ENCODE measurements around the gene CLPTM1.
"Not testable (repeated sequence)": the region's sequence is repeated elsewhere in the genome, so short reads cannot be mapped to it uniquely, and the experiment has no call there.

Gene CLPTM1

GRCh38 chr19:44908074-44908835 is 46.9 kb upstream of the CLPTM1 start:
- Histone ChIP-seq H2AK5ac (ENCODE audit: low read length) (no peak overlapping the region), H2BK12ac (ENCODE audit: low read length) (no peak overlapping the region), H4K8ac (ENCODE audit: low read depth, low read length) (no peak overlapping the region), H4K12ac (ENCODE audit: low read depth, low read length) (no peak overlapping the region), H2AFZ (ENCODE audit: insufficient read depth, low read length, poor library complexity) (no peak overlapping the region), H3K4me3 (ENCODE audit: low read depth, low read length) (no peak overlapping the region), H4K91ac (ENCODE audit: low read depth, low read length) (no peak overlapping the region), H3K23ac (ENCODE audit: low read length) (no peak overlapping the region), H2BK5ac (ENCODE audit: low read depth, low read length, poor library complexity) (no peak overlapping the region), H3K4me2 (ENCODE audit: low read length) (no peak overlapping the region), H3K27ac (ENCODE audit: low read depth, low read length) (no peak overlapping the region), H2BK120ac (ENCODE audit: insufficient read depth, low read length, poor library complexity) (no peak overlapping the region), H3K36me3 (ENCODE audit: control insufficient read depth in 1 of 2, insufficient read depth in 2 of 2, low read length in 2 of 2) (peaks cover 24 to 26% of the 10 kb centered on the region in 2 experiments), H3K4ac (ENCODE audit: low read depth, low read length) (no peak overlapping the region), H3K9me3 (ENCODE audit: insufficient read depth, low read depth, low read length) (no peaks in the 10 kb centered on the region), H3K14ac (ENCODE audit: low read length) (no peak overlapping the region), H3K79me2 (ENCODE audit: control insufficient read depth, insufficient read depth, low read length, poor library complexity) (peaks cover 4% of the 10 kb centered on the region), H3K27me3 (ENCODE audit: insufficient read depth, low read length) (no peaks in the 10 kb centered on the region), H3K9ac (ENCODE audit: low read length) (no peak overlapping the region), H3K18ac (ENCODE audit: low read length) (no peak overlapping the region), H3K4me1 (ENCODE audit: control insufficient read depth in 1 of 2, insufficient read depth in 2 of 2, low read length in 2 of 2) (peaks cover 8 to 12% of the 10 kb centered on the region in 2 experiments), H3K79me1 (ENCODE audit: low read length) (peaks cover 10% of the 10 kb centered on the region)
- WGBS (ENCODE audit: extremely low coverage, insufficient coverage, insufficient read length) = no CpG with 5 or more reads among the region's 46 CpGs
- no peak for DNase-seq

- H3K4ac ChIP-seq (ENCODE audit: low read depth, low read length) = no peak overlapping the region
- H3K4me3 ChIP-seq (ENCODE audit: low read depth, low read length) = no peak overlapping the region
- no peak overlapping the region for H2AFZ ChIP-seq (ENCODE audit: insufficient read depth, low read length, poor library complexity)
- H2AK5ac ChIP-seq (ENCODE audit: low read length) = no peak overlapping the region
- H3K79me2 ChIP-seq (ENCODE audit: control insufficient read depth, insufficient read depth, low read length, poor library complexity) = peaks cover 4% of the 10 kb centered on the region
- H3K4me2 ChIP-seq (ENCODE audit: low read length) = no peak overlapping the region
- H4K12ac ChIP-seq (ENCODE audit: low read depth, low read length) = no peak overlapping the region
- no peak overlapping the region for H2BK12ac ChIP-seq (ENCODE audit: low read length)
- H3K9ac ChIP-seq (ENCODE audit: low read length) = no peak overlapping the region
- H3K18ac ChIP-seq (ENCODE audit: low read length) = no peak overlapping the region
- H3K23ac ChIP-seq (ENCODE audit: low read length) = no peak overlapping the region
- H4K8ac ChIP-seq (ENCODE audit: low read depth, low read length) = no peak overlapping the region
- peaks cover 10% of the 10 kb centered on the region for H3K79me1 ChIP-seq (ENCODE audit: low read length)
- no peak for DNase-seq
- no peak overlapping the region for H2BK5ac ChIP-seq (ENCODE audit: low read depth, low read length, poor library complexity)
- peaks cover 8 to 12% of the 10 kb centered on the region in 2 experiments for H3K4me1 ChIP-seq (ENCODE audit: control insufficient read depth in 1 of 2, insufficient read depth in 2 of 2, low read length in 2 of 2)
- no peak overlapping the region for H3K27ac ChIP-seq (ENCODE audit: low read depth, low read length)
- WGBS (ENCODE audit: extremely low coverage, insufficient coverage, insufficient read length) = no CpG with 5 or more reads among the region's 44 CpGs
- H3K27me3 ChIP-seq (ENCODE audit: insufficient read depth, low read length) = no peaks in the 10 kb centered on the region
- H4K91ac ChIP-seq (ENCODE audit: low read depth, low read length) = no peak overlapping the region
- H2BK120ac ChIP-seq (ENCODE audit: insufficient read depth, low read length, poor library complexity) = no peak overlapping the region
- peaks cover 24 to 26% of the 10 kb centered on the region in 2 experiments for H3K36me3 ChIP-seq (ENCODE audit: control insufficient read depth in 1 of 2, insufficient read depth in 2 of 2, low read length in 2 of 2)
- no peak overlapping the region for H3K14ac ChIP-seq (ENCODE audit: low read length)
- no peaks in the 10 kb centered on the region for H3K9me3 ChIP-seq (ENCODE audit: insufficient read depth, low read depth, low read length)
These were observed 46.3 kb upstream of the CLPTM1 start for GRCh38 chr19:44908836-44909261.

- H3K9me3 ChIP-seq (ENCODE audit: insufficient read depth, low read depth, low read length) = no peaks in the 10 kb centered on the region
- H3K27me3 ChIP-seq (ENCODE audit: insufficient read depth, low read length) = no peaks in the 10 kb centered on the region
- no peak for DNase-seq
- H4K91ac ChIP-seq (ENCODE audit: low read depth, low read length) = no peak overlapping the region
- no peak overlapping the region for H3K9ac ChIP-seq (ENCODE audit: low read length)
- no CpG with 5 or more reads among the region's 5 CpGs for WGBS (ENCODE audit: extremely low coverage, insufficient coverage, insufficient read length)
- H4K12ac ChIP-seq (ENCODE audit: low read depth, low read length) = no peak overlapping the region
- H2BK12ac ChIP-seq (ENCODE audit: low read length) = no peak overlapping the region
- no peak overlapping the region for H2AK5ac ChIP-seq (ENCODE audit: low read length)
- no peak overlapping the region for H3K4me2 ChIP-seq (ENCODE audit: low read length)
- H3K23ac ChIP-seq (ENCODE audit: low read length) = no peak overlapping the region
- H3K4me1 ChIP-seq (ENCODE audit: control insufficient read depth in 1 of 2, insufficient read depth in 2 of 2, low read length in 2 of 2) = peaks cover 8 to 19% of the 10 kb centered on the region in 2 experiments
- no peak overlapping the region for H3K4ac ChIP-seq (ENCODE audit: low read depth, low read length)
- H2BK120ac ChIP-seq (ENCODE audit: insufficient read depth, low read length, poor library complexity) = no peak overlapping the region
- no peak overlapping the region for H2BK5ac ChIP-seq (ENCODE audit: low read depth, low read length, poor library complexity)
- no peak overlapping the region for H3K14ac ChIP-seq (ENCODE audit: low read length)
- no peak overlapping the region for H4K8ac ChIP-seq (ENCODE audit: low read depth, low read length)
- no peak overlapping the region for H2AFZ ChIP-seq (ENCODE audit: insufficient read depth, low read length, poor library complexity)
- H3K79me1 ChIP-seq (ENCODE audit: low read length) = peaks cover 15% of the 10 kb centered on the region
- no peak overlapping the region for H3K4me3 ChIP-seq (ENCODE audit: low read depth, low read length)
- H3K18ac ChIP-seq (ENCODE audit: low read length) = no peak overlapping the region
- no peak overlapping the region for H3K27ac ChIP-seq (ENCODE audit: low read depth, low read length)
- H3K79me2 ChIP-seq (ENCODE audit: control insufficient read depth, insufficient read depth, low read length, poor library complexity) = peaks cover 4% of the 10 kb centered on the region
- peaks cover 24 to 26% of the 10 kb centered on the region in 2 experiments for H3K36me3 ChIP-seq (ENCODE audit: control insufficient read depth in 1 of 2, insufficient read depth in 2 of 2, low read length in 2 of 2)
These were observed 45.4 kb upstream of the CLPTM1 start for GRCh38 chr19:44909775-44910174.

GRCh38 chr19:44911896-44912295 is 43.3 kb upstream of the CLPTM1 start:
- H3K4me3 ChIP-seq (ENCODE audit: low read depth, low read length); H2BK12ac ChIP-seq (ENCODE audit: low read length); H3K27ac ChIP-seq (ENCODE audit: low read depth, low read length); H2AK5ac ChIP-seq (ENCODE audit: low read length); H3K27me3 ChIP-seq (ENCODE audit: insufficient read depth, low read length); H3K4ac ChIP-seq (ENCODE audit: low read depth, low read length); H3K4me2 ChIP-seq (ENCODE audit: low read length); H2BK120ac ChIP-seq (ENCODE audit: insufficient read depth, low read length, poor library complexity); H3K9ac ChIP-seq (ENCODE audit: low read length); H4K12ac ChIP-seq (ENCODE audit: low read depth, low read length); H2AFZ ChIP-seq (ENCODE audit: insufficient read depth, low read length, poor library complexity); H3K14ac ChIP-seq (ENCODE audit: low read length); H3K23ac ChIP-seq (ENCODE audit: low read length); DNase-seq; H4K8ac ChIP-seq (ENCODE audit: low read depth, low read length); H3K9me3 ChIP-seq (ENCODE audit: insufficient read depth, low read depth, low read length); H3K18ac ChIP-seq (ENCODE audit: low read length); H2BK5ac ChIP-seq (ENCODE audit: low read depth, low read length, poor library complexity); H4K91ac ChIP-seq (ENCODE audit: low read depth, low read length); H3K79me2 ChIP-seq (ENCODE audit: control insufficient read depth, insufficient read depth, low read length, poor library complexity); H3K79me1 ChIP-seq (ENCODE audit: low read length): not testable (repeated sequence)
- H3K36me3 ChIP-seq (ENCODE audit: control insufficient read depth in 1 of 2, insufficient read depth in 2 of 2, low read length in 2 of 2) = peaks cover 23 to 26% of the 10 kb centered on the region in 2 experiments
- peaks cover 8 to 14% of the 10 kb centered on the region in 2 experiments for H3K4me1 ChIP-seq (ENCODE audit: control insufficient read depth in 1 of 2, insufficient read depth in 2 of 2, low read length in 2 of 2)
- no CpG with 5 or more reads among the region's 6 CpGs for WGBS (ENCODE audit: extremely low coverage, insufficient coverage, insufficient read length)
